ENCODE data around the gene SMARCAL1. TPM values are rescaled to one million over a fixed set of nuclear protein-coding genes. Genes with fewer than 3 reads are reported as not detected.
"Not testable (repeated sequence)": the region's sequence is repeated elsewhere in the genome, so short reads cannot be mapped to it uniquely, and the experiment has no call there.

SMARCAL1 gene
- total RNA-seq, 4 donors from 2014 or later = 6.3 to 15.8 (median 11.6) TPM

- H3K27me3 ChIP-seq = peaks cover 7 to 77% (median 29%) of the 10 kb centered on the region in 4 donors
- H3K4me3 ChIP-seq = no peak overlapping the region
- peaks cover 15 to 19% (median 17%) of the 10 kb centered on the region in 4 donors for H3K4me1 ChIP-seq
- TF ChIP-seq CTCF (IDR thresholded peaks at IDR 0.05) (no peak), EP300 (IDR thresholded peaks at IDR 0.05) (no peak), POLR2AphosphoS5 (IDR thresholded peaks at IDR 0.05) (no peak), POLR2A (IDR thresholded peaks at IDR 0.05; ENCODE audit: low read depth) (no peak)
- no peaks in the 10 kb centered on the region for H3K9me3 ChIP-seq
- H3K27ac ChIP-seq (replicated peaks in 1 of 4) = no peak overlapping the region
- intact Hi-C loops (cut with DNase I) = no loop called here
- 32% methylated on average over 6 of the region's 6 CpGs for WGBS
- no peak for DNase-seq (ENCODE audit: extremely low spot score)
- H3K36me3 ChIP-seq = no peaks in the 10 kb centered on the region
Measured at GRCh38 chr2:216372761-216373291, 39.5 kb upstream of the SMARCAL1 start.

- no peak overlapping the region for H3K4me3 ChIP-seq
- H3K4me1 ChIP-seq = peaks cover 15 to 19% (median 17%) of the 10 kb centered on the region in 4 donors
- intact Hi-C loops (cut with DNase I) = no loop called here
- no peak overlapping the region for H3K27ac ChIP-seq (replicated peaks in 1 of 4)
- no peak for DNase-seq (ENCODE audit: extremely low spot score)
- TF ChIP-seq EP300 (IDR thresholded peaks at IDR 0.05) (no peak), POLR2AphosphoS5 (IDR thresholded peaks at IDR 0.05) (no peak), POLR2A (IDR thresholded peaks at IDR 0.05; ENCODE audit: low read depth) (no peak), CTCF (IDR thresholded peaks at IDR 0.05) (no peak)
- no peaks in the 10 kb centered on the region for H3K9me3 ChIP-seq
- peaks cover 7 to 69% (median 29%) of the 10 kb centered on the region in 4 donors for H3K27me3 ChIP-seq
- no peaks in the 10 kb centered on the region for H3K36me3 ChIP-seq
Measured at GRCh38 chr2:216373896-216374295, 38.4 kb upstream of the SMARCAL1 start.

GRCh38 chr2:216375286-216375685, 37.0 kb upstream of the SMARCAL1 start:
- peaks cover 15 to 19% (median 17%) of the 10 kb centered on the region in 4 donors for H3K4me1 ChIP-seq
- DNase-seq (ENCODE audit: extremely low spot score) = no peak
- no peak overlapping the region for H3K27ac ChIP-seq (replicated peaks in 1 of 4)
- WGBS = 84% methylated on average over 1 of the region's 1 CpG
- H3K4me3 ChIP-seq = no peak overlapping the region
- no peaks in the 10 kb centered on the region for H3K36me3 ChIP-seq
- intact Hi-C loops (cut with DNase I) = no loop called here
- H3K9me3 ChIP-seq = no peaks in the 10 kb centered on the region
- peaks cover 7 to 61% (median 22%) of the 10 kb centered on the region in 4 donors for H3K27me3 ChIP-seq
- TF ChIP-seq POLR2AphosphoS5 (IDR thresholded peaks at IDR 0.05) = no peak
- no peak for TF ChIP-seq EP300 (IDR thresholded peaks at IDR 0.05)
- no peak for TF ChIP-seq CTCF (IDR thresholded peaks at IDR 0.05)
- TF ChIP-seq POLR2A (IDR thresholded peaks at IDR 0.05; ENCODE audit: low read depth) = no peak

- H3K27me3 ChIP-seq = peaks cover 0 to 19% (median 0%) of the 10 kb centered on the region in 4 donors
- no peak for DNase-seq (ENCODE audit: extremely low spot score)
- H3K27ac ChIP-seq (replicated peaks in 1 of 4) = no peak overlapping the region
- TF ChIP-seq EP300 (IDR thresholded peaks at IDR 0.05) (no peak), POLR2AphosphoS5 (IDR thresholded peaks at IDR 0.05) (no peak), CTCF (IDR thresholded peaks at IDR 0.05) (no peak), POLR2A (IDR thresholded peaks at IDR 0.05; ENCODE audit: low read depth) (no peak)
- 70% methylated on average over 5 of the region's 5 CpGs for WGBS
- H3K4me1 ChIP-seq = no peaks in the 10 kb centered on the region
- no peak overlapping the region for H3K4me3 ChIP-seq
- no peaks in the 10 kb centered on the region for H3K9me3 ChIP-seq
- no peaks in the 10 kb centered on the region for H3K36me3 ChIP-seq
- intact Hi-C loops (cut with DNase I) = no loop called here
Measured at GRCh38 chr2:216379977-216380376, 32.3 kb upstream of the SMARCAL1 start.

- H3K27ac ChIP-seq (replicated peaks in 1 of 4); DNase-seq (ENCODE audit: extremely low spot score); H3K27me3 ChIP-seq; H3K36me3 ChIP-seq; H3K9me3 ChIP-seq; H3K4me1 ChIP-seq; intact Hi-C loops (cut with DNase I); H3K4me3 ChIP-seq: not testable (repeated sequence)
- WGBS = 81% methylated on average over 2 of the region's 2 CpGs
Measured at GRCh38 chr2:216384409-216384808, 27.9 kb upstream of the SMARCAL1 start.

All from esophagus muscularis mucosa (tissue), 4 donors.